PC-3 (cell line): ENCODE data around the gene SLC31A2.

Source experiments
- CTCF ChIP-seq: fragments of 300-600 bp; sonication (generic); conservative IDR thresholded peaks from 2 replicates; pipeline ENCODE4 v1.5.1; 2017; ENCODE audit warnings: antibody characterized with exemption, low read depth, mild to moderate bottlenecking, low read length
- EZH2 ChIP-seq: fragments of 300-600 bp; sonication (generic); IDR thresholded peaks from one replicate; pipeline ENCODE4 v1.6.1; 2017; ENCODE audit warnings: antibody characterized with exemption, mild to moderate bottlenecking, low read length; ENCODE audit not compliant: unreplicated experiment
- EZH2phosphoT487 ChIP-seq: fragments of 300-600 bp; sonication (generic); IDR thresholded peaks from 2 replicates; pipeline ENCODE4 v1.6.1; 2018; ENCODE audit warnings: mild to moderate bottlenecking, antibody characterized with exemption, low read length, borderline replicate concordance

GRCh38 chr9:113148781-113149510, 1.9 kb upstream of the SLC31A2 start:
- TF ChIP-seq CTCF (no peak), EZH2 (no peak), EZH2phosphoT487 (no peak)
